ENCODE results near the gene FRMD3.

DNA sequence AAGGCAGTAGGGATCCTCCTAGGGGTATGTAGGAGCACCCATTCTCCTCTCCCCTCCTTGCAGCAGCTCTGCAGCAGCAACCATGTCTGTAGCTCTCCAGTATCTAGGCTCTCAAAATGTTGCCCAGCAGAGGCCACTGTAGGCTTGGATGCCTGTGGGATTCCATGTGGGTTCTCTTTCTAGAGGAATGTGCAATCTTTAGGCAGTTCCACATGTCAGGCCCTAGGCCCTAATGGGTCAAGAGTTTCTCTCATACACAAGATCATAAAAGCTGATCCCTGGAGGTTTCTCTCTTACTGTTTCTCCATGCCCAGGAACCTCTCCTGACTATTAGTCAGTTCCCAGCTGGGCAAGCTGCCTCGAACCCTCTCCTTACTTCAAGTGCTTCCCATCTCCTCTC lies 215.8 kb downstream of the FRMD3 start:
- TF ChIP-seq, protein P1, sequence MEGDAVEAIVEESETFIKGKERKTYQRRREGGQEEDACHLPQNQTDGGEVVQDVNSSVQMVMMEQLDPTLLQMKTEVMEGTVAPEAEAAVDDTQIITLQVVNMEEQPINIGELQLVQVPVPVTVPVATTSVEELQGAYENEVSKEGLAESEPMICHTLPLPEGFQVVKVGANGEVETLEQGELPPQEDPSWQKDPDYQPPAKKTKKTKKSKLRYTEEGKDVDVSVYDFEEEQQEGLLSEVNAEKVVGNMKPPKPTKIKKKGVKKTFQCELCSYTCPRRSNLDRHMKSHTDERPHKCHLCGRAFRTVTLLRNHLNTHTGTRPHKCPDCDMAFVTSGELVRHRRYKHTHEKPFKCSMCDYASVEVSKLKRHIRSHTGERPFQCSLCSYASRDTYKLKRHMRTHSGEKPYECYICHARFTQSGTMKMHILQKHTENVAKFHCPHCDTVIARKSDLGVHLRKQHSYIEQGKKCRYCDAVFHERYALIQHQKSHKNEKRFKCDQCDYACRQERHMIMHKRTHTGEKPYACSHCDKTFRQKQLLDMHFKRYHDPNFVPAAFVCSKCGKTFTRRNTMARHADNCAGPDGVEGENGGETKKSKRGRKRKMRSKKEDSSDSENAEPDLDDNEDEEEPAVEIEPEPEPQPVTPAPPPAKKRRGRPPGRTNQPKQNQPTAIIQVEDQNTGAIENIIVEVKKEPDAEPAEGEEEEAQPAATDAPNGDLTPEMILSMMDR (IDR thresholded peaks at IDR 0.05): no peak
- no peak for TF ChIP-seq POLR2A (IDR thresholded peaks at IDR 0.05)
